ENCODE measurements around the gene CAP1.

GRCh38 chr1:40034869-40035268 lies 5.7 kb upstream of the CAP1 start:
- TF ChIP-seq CTCF (IDR thresholded peaks at IDR 0.05) (no peak), EP300 (IDR thresholded peaks at IDR 0.05; ENCODE audit: low read depth) (no peak), POLR2A (IDR thresholded peaks at IDR 0.05) (no peak)

Data from transverse colon (tissue), 3 donors.